Stimulated activated CD4-positive, alpha-beta T cell treated with anti-CD3 and anti-CD28 coated beads, Interleukin-4, amount 100 ng/mL, for 4 hours (primary cell): ENCODE measurements around the gene ARSI.

ENCODE experiments used
- DNase-seq, 2 experiments: peaks; one replicate each; pipeline ENCODE4 v3.0.0-alpha.2; 2020

Gene ARSI

GRCh38 chr5:150305557-150305956 is 2.9 kb upstream of the ARSI start:
- no peak for DNase-seq

GRCh38 chr5:150305095-150305494 is 2.4 kb upstream of the ARSI start:
- no peak for DNase-seq

- no peak for DNase-seq
These were observed 1.9 kb upstream of the ARSI start for GRCh38 chr5:150304481-150305081.

GRCh38 chr5:150303660-150304386 is 1.1 kb upstream of the ARSI start:
- no peak for DNase-seq

- no peak for DNase-seq
These were observed 438 bp upstream of the ARSI start for GRCh38 chr5:150303070-150303615.

DNA sequence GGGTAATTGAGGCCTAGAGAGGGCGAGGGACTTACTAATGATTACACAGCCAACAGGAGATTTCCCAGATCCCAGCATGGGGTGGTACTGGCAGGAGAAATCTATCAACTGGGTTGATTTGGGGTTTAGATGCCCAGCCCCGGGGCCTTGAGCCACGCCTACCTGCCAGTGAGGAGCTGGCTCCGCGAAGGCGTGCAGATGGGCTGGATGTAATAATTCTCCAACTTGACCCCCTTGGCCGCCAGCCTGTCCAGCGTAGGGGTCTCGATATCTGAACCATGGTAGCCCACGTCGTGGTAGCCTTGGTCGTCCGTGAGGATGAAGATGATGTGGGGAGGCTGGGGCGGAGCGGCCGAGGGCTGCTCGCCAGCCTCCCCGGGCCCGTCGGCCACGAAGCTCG is 804 bp downstream of the ARSI start:
- no peak for DNase-seq

DNA sequence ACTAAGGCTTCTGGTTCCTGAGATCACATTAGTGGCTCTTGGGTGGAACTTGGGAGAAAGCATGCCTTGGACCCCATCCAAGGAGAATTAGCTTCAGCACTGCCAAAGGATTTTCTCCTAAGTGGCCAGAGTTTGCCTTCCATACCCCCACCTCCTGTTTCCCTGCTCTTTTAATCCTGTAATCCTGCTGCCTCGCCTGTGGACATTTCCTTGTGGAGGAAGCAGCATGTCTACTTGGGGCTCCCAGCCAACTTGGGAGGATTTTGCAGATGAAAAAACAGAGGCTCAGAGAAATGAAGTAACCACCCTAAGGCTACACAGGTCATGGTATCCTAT is 1.6 kb downstream of the ARSI start:
- no peak for DNase-seq

- DNase-seq, result no peak
These were observed 2.1 kb downstream of the ARSI start for GRCh38 chr5:150300496-150301169.

GRCh38 chr5:150299571-150300327 is 3.0 kb downstream of the ARSI start:
- no peak for DNase-seq

DNA sequence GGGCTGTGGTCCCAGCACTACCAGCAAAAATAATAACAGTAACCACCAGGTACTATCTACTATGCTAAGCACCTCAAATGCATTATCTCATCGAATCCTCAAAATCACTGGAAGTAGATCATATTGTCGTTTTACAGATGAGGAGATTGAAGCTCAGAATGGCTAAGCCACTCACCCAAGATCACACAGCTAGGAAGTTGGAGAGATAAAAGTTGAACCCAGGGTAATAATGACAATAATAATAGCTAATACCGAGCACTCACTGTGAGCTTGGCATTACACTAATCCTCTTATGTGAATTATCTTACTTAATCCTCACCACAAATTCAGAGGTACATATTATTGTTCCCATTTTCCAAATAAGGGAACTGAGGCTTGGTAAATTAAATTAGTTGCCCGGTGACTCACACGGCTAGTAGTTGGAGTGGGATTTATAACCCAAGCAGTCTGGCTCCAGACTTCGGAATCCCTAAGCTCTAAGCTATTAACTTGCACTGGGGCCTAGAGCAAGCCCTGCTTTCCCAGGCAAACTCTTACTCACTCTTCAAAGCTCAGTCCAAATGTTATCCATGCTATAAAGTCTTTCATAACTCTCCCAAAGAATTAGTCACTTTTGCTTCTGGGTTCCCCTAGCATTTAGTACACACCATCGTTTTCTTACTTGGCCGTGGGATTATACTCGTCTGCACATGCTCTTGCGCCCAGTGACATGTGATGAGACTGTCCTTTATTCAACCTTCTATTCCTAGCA is 3.8 kb downstream of the ARSI start:
- no peak for DNase-seq

DNA sequence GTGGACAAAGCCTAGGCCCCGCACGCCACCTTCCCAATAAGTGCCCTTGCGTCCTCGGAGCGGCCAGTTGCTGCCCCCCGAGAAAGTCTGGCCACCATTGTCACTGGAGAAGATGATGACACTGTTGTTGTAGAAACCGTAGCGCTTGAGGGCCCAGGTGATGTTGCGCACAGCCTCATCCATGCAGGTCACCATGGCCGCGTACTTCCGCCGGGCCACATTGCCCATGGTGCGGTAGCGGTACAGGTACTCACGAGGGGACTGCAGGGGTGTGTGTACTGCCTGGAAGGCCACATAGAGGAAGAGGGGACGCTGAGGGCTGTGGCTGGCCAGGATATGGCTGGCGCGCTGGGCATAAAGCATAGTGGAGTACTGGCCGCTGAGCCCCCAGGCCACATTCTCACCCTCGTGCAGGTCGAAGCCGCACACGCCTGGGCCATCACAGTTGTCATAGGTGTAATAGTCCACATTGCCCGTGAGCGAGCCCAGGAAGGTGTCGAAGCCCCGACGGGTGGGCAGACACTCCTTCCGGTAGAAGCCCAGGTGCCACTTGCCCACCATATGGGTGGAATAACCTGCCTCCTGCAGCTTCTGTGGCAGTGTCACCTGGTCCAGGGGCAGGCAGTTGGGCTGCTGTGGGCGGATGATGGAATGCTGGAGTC is 4.6 kb downstream of the ARSI start:
- DNase-seq, result no peak

DNA sequence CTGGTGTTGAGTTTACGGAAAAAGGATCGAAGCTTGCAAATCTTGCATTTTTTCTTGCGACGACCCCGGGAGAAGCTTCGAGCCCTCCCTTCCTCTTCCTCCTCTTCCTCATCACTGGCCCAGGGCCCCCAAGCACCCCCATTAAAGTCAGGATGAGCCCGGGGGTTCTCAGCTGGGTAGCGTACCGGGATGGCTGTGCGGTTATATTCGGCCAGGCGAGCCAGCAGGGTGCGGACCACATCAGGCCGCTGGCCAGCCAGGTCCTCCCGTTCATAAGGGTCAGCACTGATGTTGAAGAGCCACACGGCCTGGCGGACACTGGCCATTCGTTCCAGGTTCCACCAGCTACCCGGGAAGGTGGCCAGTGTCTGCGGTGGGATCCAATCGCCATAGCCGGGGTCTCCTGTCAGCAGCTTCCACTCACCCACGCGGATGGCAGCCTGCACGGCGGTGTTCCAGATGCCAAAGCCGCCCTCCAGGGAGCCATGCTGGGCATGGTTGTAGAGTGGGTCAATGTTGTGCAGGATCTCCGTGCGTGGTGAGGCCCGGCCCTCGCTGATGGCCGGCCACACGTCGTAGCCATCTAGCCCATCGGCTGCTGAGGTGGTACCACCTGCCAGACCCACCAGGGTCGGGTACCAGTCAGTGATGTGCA is 5.3 kb downstream of the ARSI start:
- no peak for DNase-seq

DNA sequence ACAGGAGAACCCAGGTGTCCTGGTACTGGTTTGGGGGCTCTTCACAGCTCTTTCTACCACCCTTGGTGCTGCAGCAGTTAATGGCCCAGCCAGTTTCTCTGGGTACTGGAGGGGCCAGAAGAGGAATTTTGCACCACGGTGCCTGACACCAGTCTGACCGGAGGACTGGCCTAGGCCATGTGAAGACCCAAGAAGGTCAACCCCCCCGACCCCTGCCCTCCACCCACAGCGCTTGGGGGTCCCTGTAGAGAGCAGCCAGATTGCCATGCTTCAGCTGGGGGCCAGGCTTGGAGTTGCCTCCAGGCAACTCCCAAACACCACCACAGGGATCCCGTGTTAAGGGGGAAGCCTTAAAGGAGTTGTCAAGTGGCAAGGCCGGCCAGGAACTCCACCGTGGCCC is 6.2 kb downstream of the ARSI start:
- DNase-seq, result no peak

DNA sequence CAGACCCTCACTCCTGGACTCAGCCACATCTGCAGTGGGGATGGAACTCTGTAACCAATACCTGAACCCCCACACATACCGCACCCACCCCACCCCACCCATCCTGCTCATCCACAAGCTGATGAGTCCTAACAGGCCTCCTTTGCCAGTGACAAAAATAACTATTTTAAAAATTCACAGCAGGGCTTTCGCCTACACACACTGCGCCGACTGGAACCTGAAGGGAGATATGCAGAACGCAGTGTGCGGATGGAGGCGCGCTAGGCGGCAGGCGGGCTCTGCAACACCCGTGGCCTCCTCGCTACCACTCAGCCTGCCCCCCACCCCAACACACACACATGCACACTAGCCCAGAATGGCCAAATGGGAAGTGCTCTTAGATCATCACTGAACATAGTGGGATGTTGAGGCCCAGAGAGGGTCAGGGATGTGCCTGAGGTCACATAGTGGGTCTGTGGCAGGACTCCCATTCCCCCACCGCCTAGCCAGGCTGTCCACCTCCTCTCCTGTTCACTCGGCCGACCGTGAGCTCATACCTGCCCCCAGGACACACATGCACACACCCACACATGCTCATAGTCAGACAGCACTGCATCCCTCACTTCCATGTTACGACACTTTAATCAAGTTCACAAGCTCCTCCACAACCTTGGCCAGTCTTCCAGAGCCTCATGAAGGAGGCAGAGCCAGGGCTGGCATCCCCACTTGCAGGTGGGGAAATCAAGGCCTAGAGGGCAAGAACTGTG is 6.8 kb downstream of the ARSI start:
- no peak for DNase-seq

GRCh38 chr5:150295172-150295634 is 7.5 kb downstream of the ARSI start:
- DNase-seq, result no peak

DNA sequence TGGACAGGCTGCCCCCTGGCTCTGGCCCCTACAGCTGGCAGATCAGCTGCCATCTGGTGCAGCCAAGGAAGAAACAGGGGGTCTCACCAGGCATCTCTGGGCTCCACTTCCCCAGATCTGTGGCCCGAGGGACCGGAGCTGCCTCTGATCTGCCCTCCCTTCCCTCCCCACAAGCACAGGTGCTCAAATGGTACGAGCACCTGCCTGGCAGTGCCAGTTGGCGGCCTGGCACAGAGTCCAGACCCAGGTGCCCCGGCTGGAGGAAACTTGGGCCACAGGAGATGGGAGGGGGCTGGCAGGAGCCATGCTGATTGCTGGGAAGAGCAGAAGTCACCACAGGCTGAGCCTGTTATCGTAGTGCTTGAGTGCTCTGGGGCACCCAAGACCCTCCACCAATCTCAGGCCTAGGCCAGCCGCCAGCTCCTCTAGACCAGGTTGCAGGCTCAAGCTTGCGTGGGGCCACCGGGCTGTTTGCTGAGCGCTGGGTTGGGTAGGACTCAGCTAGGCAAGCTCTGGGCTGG is 8.1 kb downstream of the ARSI start:
- DNase-seq, result no peak

DNA sequence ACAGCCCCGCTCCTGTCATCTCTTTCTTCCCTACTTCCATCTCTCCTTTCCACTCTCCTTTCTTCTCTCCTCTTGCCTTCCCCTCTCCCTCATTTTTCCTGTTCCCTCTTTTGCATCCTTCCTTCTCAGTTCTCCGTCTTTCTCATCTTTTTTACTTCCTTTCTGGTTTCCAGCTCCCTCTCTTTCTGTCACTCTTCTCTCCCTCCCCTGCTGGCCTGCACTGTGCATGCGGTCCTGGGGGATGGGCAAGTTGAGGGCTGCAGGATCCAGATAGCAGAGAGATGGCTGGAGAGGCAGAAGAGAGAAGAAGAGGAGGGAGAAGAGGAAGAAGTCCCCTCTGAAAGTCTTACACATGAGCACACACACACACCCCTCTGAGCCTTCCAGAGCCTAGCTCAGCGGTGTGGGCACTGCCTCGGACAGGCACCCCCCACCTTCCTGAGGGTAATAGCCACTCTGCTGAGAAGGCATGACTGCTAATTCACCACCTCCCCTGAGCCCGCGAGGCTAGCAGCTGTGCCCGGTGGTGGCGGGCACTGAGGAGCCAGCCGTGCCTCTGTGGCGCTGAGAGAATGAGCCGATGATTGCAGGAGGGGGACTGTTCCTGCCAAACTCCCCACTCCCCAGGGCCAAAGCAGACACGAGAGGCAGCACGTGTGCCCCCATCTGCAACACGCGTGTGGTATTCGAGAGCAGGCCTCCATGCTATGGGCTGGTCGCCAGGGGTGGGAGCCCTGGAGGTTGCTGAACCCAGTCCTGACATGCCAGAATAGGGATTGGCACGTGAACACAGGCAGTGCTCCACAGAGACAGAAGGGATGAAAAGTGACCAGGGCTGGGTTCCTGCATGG is 9.4 kb downstream of the ARSI start:
- no peak for DNase-seq

GRCh38 chr5:150291388-150292385 is 11.0 kb downstream of the ARSI start:
- no peak for DNase-seq
